Heart left ventricle (tissue), 13 donors: ENCODE measurements around the gene IER3.

Experiments used
- POLR2A ChIP-seq, 2 donors: fragments of 450-650 bp; IDR thresholded peaks; one replicate each; pipeline ENCODE4 v1.6.1; 2017; ENCODE audit warnings: antibody characterized with exemption in 2 of 2, mild to moderate bottlenecking in 2 of 2, moderate library complexity in 2 of 2
- TF ChIP-seq, protein P1 (sequence below), 12 donors: fragments of 200-600 bp; sonication (generic) in 4 of 12; IDR thresholded peaks; one replicate each; pipeline versions ENCODE4 v1.5.0 to v1.8.0; 2018 to 2022; ENCODE audit warnings: antibody characterized with exemption in 12 of 12, mild to moderate bottlenecking in 5 of 12
- donor health status: ischemic (EF 13 %, LVEDD 7.1; RV severe dilation, severe dysfunction).
- donor health status: DM: no; HTN: yes; CAD: no.
- donor health status: DM: no; HTN: no; CAD: no.
- donor health status: ischemic (EF 25% LVEDD 6.9; RV normal size, moderate dysfunction).
- donor health status: ischemic (EF 25% LVEDD 5.7; RV mildly dilated, moderate dysfunction).
- donor health status: ischemic (EF 35%, LVEDD 5.7; RV mildly dilated, moderate dysfunction).
- donor health status: nonischemic (EF 11% LVEDD 7.7; RV severe dilation, severe dysfunction).
- donor health status: DM: yes; HTN: yes; CAD: no.
- donor health status: PGD.
- donor health status: ischemic (EF 29% LVEDD 5.4; RV normal size, mild dysfunction).
- donor health status: nonischemic (EF 23%, LVEDD 6.1; RV moderate dilation, normal function).

DNA sequence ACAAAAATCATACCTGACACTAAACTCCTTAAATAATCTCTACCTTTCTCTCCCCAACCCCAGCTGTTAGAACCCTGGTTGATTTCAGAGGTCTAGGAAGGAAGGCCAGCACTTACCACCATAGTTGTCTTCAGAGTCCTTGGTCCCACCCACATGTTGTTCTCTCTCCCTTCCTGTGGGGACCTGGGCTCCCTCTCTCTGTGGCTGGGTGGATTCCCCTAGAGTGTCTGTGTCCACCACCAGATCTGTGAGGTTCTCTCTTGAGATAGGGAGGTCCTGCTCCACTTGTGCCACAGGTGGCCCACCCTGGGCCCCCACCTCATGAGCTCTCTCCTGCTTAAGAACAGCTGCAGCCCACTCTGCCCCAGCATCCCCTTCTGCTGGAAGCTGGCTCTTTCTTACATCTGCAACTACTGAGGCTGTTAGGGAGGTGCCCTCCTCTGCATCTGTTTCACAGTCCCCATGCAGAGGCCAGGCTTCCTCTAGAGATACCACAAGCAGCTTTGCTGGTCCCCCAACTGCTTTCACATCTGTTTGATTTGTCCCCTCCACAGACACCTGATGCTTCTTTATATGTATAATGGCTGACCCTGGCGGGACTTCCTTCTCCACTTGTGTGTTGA lies 32.5 kb downstream of the IER3 start:
- no peak for TF ChIP-seq POLR2A (IDR thresholded peaks at IDR 0.05)
- TF ChIP-seq, protein P1, sequence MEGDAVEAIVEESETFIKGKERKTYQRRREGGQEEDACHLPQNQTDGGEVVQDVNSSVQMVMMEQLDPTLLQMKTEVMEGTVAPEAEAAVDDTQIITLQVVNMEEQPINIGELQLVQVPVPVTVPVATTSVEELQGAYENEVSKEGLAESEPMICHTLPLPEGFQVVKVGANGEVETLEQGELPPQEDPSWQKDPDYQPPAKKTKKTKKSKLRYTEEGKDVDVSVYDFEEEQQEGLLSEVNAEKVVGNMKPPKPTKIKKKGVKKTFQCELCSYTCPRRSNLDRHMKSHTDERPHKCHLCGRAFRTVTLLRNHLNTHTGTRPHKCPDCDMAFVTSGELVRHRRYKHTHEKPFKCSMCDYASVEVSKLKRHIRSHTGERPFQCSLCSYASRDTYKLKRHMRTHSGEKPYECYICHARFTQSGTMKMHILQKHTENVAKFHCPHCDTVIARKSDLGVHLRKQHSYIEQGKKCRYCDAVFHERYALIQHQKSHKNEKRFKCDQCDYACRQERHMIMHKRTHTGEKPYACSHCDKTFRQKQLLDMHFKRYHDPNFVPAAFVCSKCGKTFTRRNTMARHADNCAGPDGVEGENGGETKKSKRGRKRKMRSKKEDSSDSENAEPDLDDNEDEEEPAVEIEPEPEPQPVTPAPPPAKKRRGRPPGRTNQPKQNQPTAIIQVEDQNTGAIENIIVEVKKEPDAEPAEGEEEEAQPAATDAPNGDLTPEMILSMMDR (IDR thresholded peaks at IDR 0.05): no peak
